Measurements from ENCODE around the gene PARP8.

PARP8 gene

GRCh38 chr5:50829023-50829422 is 162.6 kb downstream of the PARP8 start:
- Histone ChIP-seq H3K27me3 (ENCODE audit: insufficient read depth, low read length, poor library complexity) (no peaks in the 10 kb centered on the region), H3K4me1 (ENCODE audit: insufficient read depth, low read length) (no peaks in the 10 kb centered on the region), H3K79me2 (ENCODE audit: insufficient read depth, low read length) (no peaks in the 10 kb centered on the region), H4K20me1 (ENCODE audit: insufficient read depth, low read length) (no peaks in the 10 kb centered on the region), H2AFZ (ENCODE audit: low read depth, low read length) (no peak overlapping the region), H3K4me3 (ENCODE audit: low read depth in 1 of 2, low read length in 2 of 2) (no peak overlapping the region), H3K27ac (ENCODE audit: low read length) (no peak overlapping the region), H3K4me2 (ENCODE audit: insufficient read depth, low read length) (no peak overlapping the region), H3K9me3 (ENCODE audit: insufficient read depth, low read length, severe bottlenecking) (no peaks in the 10 kb centered on the region), H3K9ac (ENCODE audit: low read depth, low read length) (no peak overlapping the region), H3K36me3 (ENCODE audit: insufficient read depth, low read length) (peaks cover 73% of the 10 kb centered on the region)
- no peak for DNase-seq
- TF ChIP-seq EZH2 (IDR thresholded peaks at IDR 0.05; ENCODE audit: borderline replicate concordance, low read depth, low read length, severe bottlenecking) (no peak), CTCF (IDR thresholded peaks at IDR 0.05; ENCODE audit: borderline replicate concordance, extremely low read depth, low read length, poor library complexity, severe bottlenecking) (no peak)
- no peak for ATAC-seq (ENCODE audit: insufficient read depth, low read depth)

- ATAC-seq (ENCODE audit: insufficient read depth, low read depth) (no peak), DNase-seq (no peak)
- Histone ChIP-seq H4K20me1 (ENCODE audit: insufficient read depth, low read length) (no peaks in the 10 kb centered on the region), H3K27me3 (ENCODE audit: insufficient read depth, low read length, poor library complexity) (no peaks in the 10 kb centered on the region), H3K27ac (ENCODE audit: low read length) (no peak overlapping the region), H3K79me2 (ENCODE audit: insufficient read depth, low read length) (no peaks in the 10 kb centered on the region), H3K9me3 (ENCODE audit: insufficient read depth, low read length, severe bottlenecking) (no peaks in the 10 kb centered on the region), H3K36me3 (ENCODE audit: insufficient read depth, low read length) (peaks cover 73% of the 10 kb centered on the region), H3K4me3 (ENCODE audit: low read depth in 1 of 2, low read length in 2 of 2) (no peak overlapping the region), H3K9ac (ENCODE audit: low read depth, low read length) (no peak overlapping the region), H3K4me1 (ENCODE audit: insufficient read depth, low read length) (no peaks in the 10 kb centered on the region), H2AFZ (ENCODE audit: low read depth, low read length) (no peak overlapping the region), H3K4me2 (ENCODE audit: insufficient read depth, low read length) (no peak overlapping the region)
- TF ChIP-seq EZH2 (IDR thresholded peaks at IDR 0.05; ENCODE audit: borderline replicate concordance, low read depth, low read length, severe bottlenecking) (no peak), CTCF (IDR thresholded peaks at IDR 0.05; ENCODE audit: borderline replicate concordance, extremely low read depth, low read length, poor library complexity, severe bottlenecking) (no peak)
Observed at GRCh38 chr5:50832657-50833284, 166.3 kb downstream of the PARP8 start.

GRCh38 chr5:50836356-50836755 is 169.9 kb downstream of the PARP8 start:
- TF ChIP-seq CTCF (IDR thresholded peaks at IDR 0.05; ENCODE audit: borderline replicate concordance, extremely low read depth, low read length, poor library complexity, severe bottlenecking): no peak
- TF ChIP-seq EZH2 (IDR thresholded peaks at IDR 0.05; ENCODE audit: borderline replicate concordance, low read depth, low read length, severe bottlenecking): no peak
- Histone ChIP-seq H3K4me1 (ENCODE audit: insufficient read depth, low read length) (no peaks in the 10 kb centered on the region), H3K9ac (ENCODE audit: low read depth, low read length) (no peak overlapping the region), H3K4me2 (ENCODE audit: insufficient read depth, low read length) (no peak overlapping the region), H3K4me3 (ENCODE audit: low read depth in 1 of 2, low read length in 2 of 2) (no peak overlapping the region), H2AFZ (ENCODE audit: low read depth, low read length) (no peak overlapping the region), H3K27me3 (ENCODE audit: insufficient read depth, low read length, poor library complexity) (no peaks in the 10 kb centered on the region), H3K79me2 (ENCODE audit: insufficient read depth, low read length) (no peaks in the 10 kb centered on the region), H3K9me3 (ENCODE audit: insufficient read depth, low read length, severe bottlenecking) (no peaks in the 10 kb centered on the region), H4K20me1 (ENCODE audit: insufficient read depth, low read length) (no peaks in the 10 kb centered on the region), H3K36me3 (ENCODE audit: insufficient read depth, low read length) (peaks cover 63% of the 10 kb centered on the region), H3K27ac (ENCODE audit: low read length) (no peak overlapping the region)
- DNase-seq: no peak
- no peak for ATAC-seq (ENCODE audit: insufficient read depth, low read depth)

Measured in DND-41 (cell line).